A673 (cell line): ENCODE data around the gene ISCU. TPM values are rescaled to one million over a fixed set of nuclear protein-coding genes. Genes with fewer than 3 reads are reported as not detected.

ENCODE experiments used
- BruUV-seq: library from RNA; stranded (reverse); fragments of 400-500 nt; replicated peaks from 2 replicates; lab custom pipeline; 2021; lab: Mats Ljungman, UMichigan
- CTCF ChIA-PET: fragments of 300-600 bp; sonication (Branson Sonifier 250); formaldehyde crosslinking; loops from one replicate; lab custom pipeline; 2022; ENCODE audit warnings: antibody characterized with exemption; lab: Charles Lee
- POLR2A ChIA-PET: fragments of 300-600 bp; sonication (Branson Sonifier 250); formaldehyde crosslinking; loops from one replicate; lab custom pipeline; 2022; ENCODE audit warnings: antibody characterized with exemption; ENCODE audit not compliant: low non-redundant PET; lab: Charles Lee
- DNase-seq: peaks from one replicate; pipeline ENCODE4 v3.0.0-alpha.2; 2015; ENCODE audit warnings: low spot score
- H3K27ac ChIP-seq: fragments of 200-600 bp; sonication (generic); 2 replicates; pipeline ENCODE4 v1.5.1; 2016; ENCODE audit warnings: mixed run types, low read depth, mild to moderate bottlenecking, mixed read lengths, antibody characterized with exemption, low read length; ENCODE audit not compliant: poor library complexity, severe bottlenecking
- H3K27me3 ChIP-seq: fragments of 200-600 bp; sonication (generic); replicated peaks from 2 replicates; pipeline ENCODE4 v1.6.1; 2017; ENCODE audit warnings: mixed run types, low read depth, mild to moderate bottlenecking, mixed read lengths, antibody characterized with exemption, low read length; ENCODE audit not compliant: insufficient read depth, poor library complexity
- H3K36me3 ChIP-seq: fragments of 200-600 bp; sonication (generic); 2 replicates; pipeline ENCODE4 v1.6.1; 2016; ENCODE audit warnings: mixed run types, mild to moderate bottlenecking, mixed read lengths, antibody characterized with exemption, low read length; ENCODE audit not compliant: insufficient read depth, poor library complexity, severe bottlenecking
- H3K4me1 ChIP-seq: fragments of 200-600 bp; sonication (generic); 2 replicates; pipeline ENCODE4 v1.6.1; 2017; ENCODE audit warnings: mixed run types, mild to moderate bottlenecking, mixed read lengths, antibody characterized with exemption, low read length; ENCODE audit not compliant: insufficient read depth, poor library complexity, severe bottlenecking
- H3K4me3 ChIP-seq: fragments of 200-600 bp; sonication (generic); 2 replicates; pipeline ENCODE4 v1.5.1; 2016; ENCODE audit warnings: low read depth, mixed run types, mild to moderate bottlenecking, mixed read lengths, low read length; ENCODE audit not compliant: poor library complexity, severe bottlenecking
- H3K9me3 ChIP-seq: fragments of 200-600 bp; sonication (generic); 2 replicates; pipeline ENCODE4 v1.6.1; 2016; ENCODE audit warnings: mixed run types, low read depth, mild to moderate bottlenecking, mixed read lengths, antibody characterized with exemption, low read length; ENCODE audit not compliant: poor library complexity, severe bottlenecking
- EZH2 ChIP-seq: fragments of 200-600 bp; sonication (generic); IDR thresholded peaks from 2 replicates; pipeline ENCODE4 v1.6.1; 2017; ENCODE audit warnings: borderline replicate concordance, low read depth, mild to moderate bottlenecking, mixed read lengths, antibody characterized with exemption, low read length; ENCODE audit not compliant: poor library complexity, severe bottlenecking
- intact Hi-C: fragments of 100-400 bp; cut with micrococcal nuclease; formaldehyde crosslinking; loops from one replicate; pipeline ENCODE4 v1.10.0; 2022; ENCODE audit not compliant: unreplicated experiment
- total RNA-seq: library from RNA; stranded (reverse); gene quantifications from 2 replicates; pipeline ENCODE4 v1.2.3, GENCODE V29; 2021
- TF ChIP-seq, protein P1 (sequence below): fragments of 300-800, 200-600 bp; sonication (generic); conservative IDR thresholded peaks from 2 replicates; pipeline ENCODE4 v1.5.1; 2017; ENCODE audit warnings: low read depth, mild to moderate bottlenecking, antibody characterized with exemption, low read length, moderate library complexity, mixed read lengths

The ISCU gene
- total RNA-seq, 1 experiment from 2014 or later, result 73.4 TPM

DNA sequence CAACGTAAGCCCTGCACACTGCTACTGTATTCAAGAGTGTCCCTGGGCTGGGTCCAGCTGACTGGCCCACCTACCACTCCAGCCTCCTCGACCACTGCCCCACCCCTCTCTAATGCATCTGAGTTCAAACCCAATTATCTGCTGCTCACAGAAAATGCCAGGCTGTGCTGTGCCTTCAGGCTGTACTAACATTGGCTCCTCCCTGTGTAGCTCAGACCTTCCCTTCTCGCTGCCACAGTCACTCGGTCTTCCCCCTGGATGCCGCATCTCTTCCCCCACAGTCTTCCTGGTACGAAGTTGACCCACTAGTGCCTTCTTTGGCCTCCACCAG lies 35.3 kb upstream of the ISCU start:
- POLR2A ChIA-PET, result no interaction called here
- no peak overlapping the region for H3K4me3 ChIP-seq
- BruUV-seq, result no TSS peak
- CTCF ChIA-PET, result no interaction called here
- intact Hi-C loops, result no loop called here
- no peak for TF ChIP-seq EZH2
- TF ChIP-seq, protein P1, sequence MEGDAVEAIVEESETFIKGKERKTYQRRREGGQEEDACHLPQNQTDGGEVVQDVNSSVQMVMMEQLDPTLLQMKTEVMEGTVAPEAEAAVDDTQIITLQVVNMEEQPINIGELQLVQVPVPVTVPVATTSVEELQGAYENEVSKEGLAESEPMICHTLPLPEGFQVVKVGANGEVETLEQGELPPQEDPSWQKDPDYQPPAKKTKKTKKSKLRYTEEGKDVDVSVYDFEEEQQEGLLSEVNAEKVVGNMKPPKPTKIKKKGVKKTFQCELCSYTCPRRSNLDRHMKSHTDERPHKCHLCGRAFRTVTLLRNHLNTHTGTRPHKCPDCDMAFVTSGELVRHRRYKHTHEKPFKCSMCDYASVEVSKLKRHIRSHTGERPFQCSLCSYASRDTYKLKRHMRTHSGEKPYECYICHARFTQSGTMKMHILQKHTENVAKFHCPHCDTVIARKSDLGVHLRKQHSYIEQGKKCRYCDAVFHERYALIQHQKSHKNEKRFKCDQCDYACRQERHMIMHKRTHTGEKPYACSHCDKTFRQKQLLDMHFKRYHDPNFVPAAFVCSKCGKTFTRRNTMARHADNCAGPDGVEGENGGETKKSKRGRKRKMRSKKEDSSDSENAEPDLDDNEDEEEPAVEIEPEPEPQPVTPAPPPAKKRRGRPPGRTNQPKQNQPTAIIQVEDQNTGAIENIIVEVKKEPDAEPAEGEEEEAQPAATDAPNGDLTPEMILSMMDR, result no peak
- H3K9me3 ChIP-seq, result no peaks in the 10 kb centered on the region
- H3K27ac ChIP-seq, result no peak overlapping the region
- peaks cover 98% of the 10 kb centered on the region for H3K36me3 ChIP-seq
- no peak for DNase-seq
- no peaks in the 10 kb centered on the region for H3K27me3 ChIP-seq
- H3K4me1 ChIP-seq, result peaks cover 4% of the 10 kb centered on the region

DNA sequence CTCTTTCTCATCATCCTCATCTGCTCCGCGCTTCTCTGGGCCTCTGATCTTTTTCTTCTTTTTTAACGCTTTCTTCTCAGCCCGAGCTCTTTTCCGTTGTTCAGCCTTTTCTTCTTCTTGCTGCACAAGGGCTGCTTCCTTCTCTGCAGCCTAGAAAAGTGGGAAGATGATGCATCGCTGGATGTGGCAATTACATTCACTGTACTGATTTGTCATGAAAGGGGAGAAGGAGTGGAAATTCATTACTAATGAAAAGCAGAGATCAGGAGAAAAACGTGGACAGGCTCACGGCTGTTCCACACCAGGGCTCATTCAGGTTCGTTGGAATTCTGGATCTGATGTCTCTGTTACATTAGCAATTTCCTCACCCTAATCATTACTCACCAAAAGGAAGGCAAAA lies 32.2 kb upstream of the ISCU start:
- Histone ChIP-seq H3K4me1 (peaks cover 21% of the 10 kb centered on the region), H3K36me3 (peaks cover 92% of the 10 kb centered on the region), H3K27me3 (no peaks in the 10 kb centered on the region), H3K4me3 (no peak overlapping the region), H3K9me3 (no peaks in the 10 kb centered on the region), H3K27ac (no peak overlapping the region)
- intact Hi-C loops, result no loop called here
- ChIA-PET POLR2A (no interaction called here), CTCF (no interaction called here)
- TF ChIP-seq EZH2, result no peak
- TF ChIP-seq, protein P1, result no peak
- BruUV-seq, result no TSS peak
- DNase-seq, result no peak

DNA sequence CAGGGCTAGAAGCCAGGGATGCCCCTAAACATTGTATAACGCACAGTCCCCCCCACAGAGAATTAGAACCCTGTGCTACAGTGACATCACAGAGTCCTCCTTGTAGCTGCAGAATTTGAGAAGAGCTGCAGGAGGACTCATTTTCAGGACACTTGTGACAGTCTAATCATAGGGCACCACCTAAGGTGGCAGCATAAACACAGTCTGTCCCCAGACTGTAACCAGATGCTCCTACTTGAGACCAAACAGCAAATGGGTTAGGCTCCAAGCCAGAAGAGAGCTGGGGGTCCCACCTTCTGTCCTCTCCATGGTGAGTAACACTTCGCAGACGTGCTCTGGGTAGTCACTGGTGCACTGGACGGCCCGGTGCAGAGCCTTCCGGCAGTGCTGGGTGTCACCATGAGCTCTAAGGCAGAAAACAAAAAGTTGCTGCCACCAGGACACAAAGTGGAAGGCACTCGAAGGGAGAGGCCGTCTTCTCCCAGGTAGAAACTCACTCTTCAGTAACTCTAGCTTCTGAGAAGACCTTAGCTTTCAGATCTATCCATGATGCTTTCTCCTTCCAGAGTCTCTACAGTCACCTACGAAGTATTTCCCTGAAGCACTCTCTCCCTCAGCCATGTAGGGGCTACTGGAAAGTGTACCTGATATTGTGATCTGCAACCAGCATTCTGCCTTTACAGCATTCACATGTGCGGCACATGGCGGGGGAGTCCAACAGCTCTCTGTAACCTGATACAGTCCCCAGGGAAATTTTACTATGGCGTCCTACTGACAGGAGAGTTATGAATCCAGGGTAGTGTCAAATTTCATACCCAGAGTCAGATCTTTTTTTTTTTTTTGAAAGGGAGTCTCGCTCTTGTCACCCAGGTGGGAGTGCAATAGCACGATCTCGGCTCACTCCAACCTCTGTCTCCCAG lies 30.2 kb upstream of the ISCU start:
- BruUV-seq, result no TSS peak
- no peak overlapping the region for H3K4me3 ChIP-seq
- H3K4me1 ChIP-seq, result peaks cover 21% of the 10 kb centered on the region
- H3K27me3 ChIP-seq, result no peaks in the 10 kb centered on the region
- H3K27ac ChIP-seq, result peak overlapping the region; percentile 29
- intact Hi-C loops, result no loop called here
- CTCF ChIA-PET, result no interaction called here
- peaks cover 92% of the 10 kb centered on the region for H3K36me3 ChIP-seq
- no peak for TF ChIP-seq EZH2
- POLR2A ChIA-PET, result interaction anchor here (0.6 kb wide), 1 partner anchor 834 kb away, joined by 5 read pairs; no protein-coding TSS in a partner anchor
- no peaks in the 10 kb centered on the region for H3K9me3 ChIP-seq
- peak; percentile 85 for DNase-seq

DNA sequence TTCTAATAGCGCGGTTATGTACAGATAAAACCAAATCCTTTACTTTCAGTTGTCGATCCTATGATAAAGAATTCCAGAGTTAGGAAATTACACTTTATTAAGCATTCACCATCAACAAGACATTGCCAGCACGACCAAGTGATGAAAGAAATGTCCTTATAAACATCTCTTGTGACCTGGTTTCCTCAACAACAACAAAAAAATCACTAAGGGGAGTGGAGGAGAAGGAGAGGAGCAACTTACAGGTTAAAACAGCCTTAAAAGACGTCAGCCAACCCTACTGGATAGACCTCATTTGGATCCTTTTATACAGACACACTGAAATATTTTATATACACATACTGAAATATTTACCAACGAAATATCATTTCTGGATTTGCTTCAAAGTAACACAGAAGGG lies 24.2 kb upstream of the ISCU start:
- DNase-seq, result no peak
- no peak overlapping the region for H3K27ac ChIP-seq
- peaks cover 79% of the 10 kb centered on the region for H3K36me3 ChIP-seq
- intact Hi-C loops, result no loop called here
- H3K27me3 ChIP-seq, result no peaks in the 10 kb centered on the region
- BruUV-seq, result no TSS peak
- CTCF ChIA-PET, result no interaction called here
- peaks cover 7% of the 10 kb centered on the region for H3K4me1 ChIP-seq
- POLR2A ChIA-PET, result no interaction called here
- H3K4me3 ChIP-seq, result no peak overlapping the region
- TF ChIP-seq EZH2, result no peak
- TF ChIP-seq, protein P1, result no peak
- H3K9me3 ChIP-seq, result no peaks in the 10 kb centered on the region
